GM21619 (cell line): ENCODE data around the gene FGGY.
"Not testable (repeated sequence)": the region's sequence is repeated elsewhere in the genome, so short reads cannot be mapped to it uniquely, and the experiment has no call there.

Experiments
- ATAC-seq: cut with Tn5 transposase; IDR thresholded peaks from one replicate; pipeline ENCODE4 v1.9.1; 2021; ENCODE audit not compliant: unreplicated experiment

Gene FGGY, protein sequence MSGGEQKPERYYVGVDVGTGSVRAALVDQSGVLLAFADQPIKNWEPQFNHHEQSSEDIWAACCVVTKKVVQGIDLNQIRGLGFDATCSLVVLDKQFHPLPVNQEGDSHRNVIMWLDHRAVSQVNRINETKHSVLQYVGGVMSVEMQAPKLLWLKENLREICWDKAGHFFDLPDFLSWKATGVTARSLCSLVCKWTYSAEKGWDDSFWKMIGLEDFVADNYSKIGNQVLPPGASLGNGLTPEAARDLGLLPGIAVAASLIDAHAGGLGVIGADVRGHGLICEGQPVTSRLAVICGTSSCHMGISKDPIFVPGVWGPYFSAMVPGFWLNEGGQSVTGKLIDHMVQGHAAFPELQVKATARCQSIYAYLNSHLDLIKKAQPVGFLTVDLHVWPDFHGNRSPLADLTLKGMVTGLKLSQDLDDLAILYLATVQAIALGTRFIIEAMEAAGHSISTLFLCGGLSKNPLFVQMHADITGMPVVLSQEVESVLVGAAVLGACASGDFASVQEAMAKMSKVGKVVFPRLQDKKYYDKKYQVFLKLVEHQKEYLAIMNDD

DNA sequence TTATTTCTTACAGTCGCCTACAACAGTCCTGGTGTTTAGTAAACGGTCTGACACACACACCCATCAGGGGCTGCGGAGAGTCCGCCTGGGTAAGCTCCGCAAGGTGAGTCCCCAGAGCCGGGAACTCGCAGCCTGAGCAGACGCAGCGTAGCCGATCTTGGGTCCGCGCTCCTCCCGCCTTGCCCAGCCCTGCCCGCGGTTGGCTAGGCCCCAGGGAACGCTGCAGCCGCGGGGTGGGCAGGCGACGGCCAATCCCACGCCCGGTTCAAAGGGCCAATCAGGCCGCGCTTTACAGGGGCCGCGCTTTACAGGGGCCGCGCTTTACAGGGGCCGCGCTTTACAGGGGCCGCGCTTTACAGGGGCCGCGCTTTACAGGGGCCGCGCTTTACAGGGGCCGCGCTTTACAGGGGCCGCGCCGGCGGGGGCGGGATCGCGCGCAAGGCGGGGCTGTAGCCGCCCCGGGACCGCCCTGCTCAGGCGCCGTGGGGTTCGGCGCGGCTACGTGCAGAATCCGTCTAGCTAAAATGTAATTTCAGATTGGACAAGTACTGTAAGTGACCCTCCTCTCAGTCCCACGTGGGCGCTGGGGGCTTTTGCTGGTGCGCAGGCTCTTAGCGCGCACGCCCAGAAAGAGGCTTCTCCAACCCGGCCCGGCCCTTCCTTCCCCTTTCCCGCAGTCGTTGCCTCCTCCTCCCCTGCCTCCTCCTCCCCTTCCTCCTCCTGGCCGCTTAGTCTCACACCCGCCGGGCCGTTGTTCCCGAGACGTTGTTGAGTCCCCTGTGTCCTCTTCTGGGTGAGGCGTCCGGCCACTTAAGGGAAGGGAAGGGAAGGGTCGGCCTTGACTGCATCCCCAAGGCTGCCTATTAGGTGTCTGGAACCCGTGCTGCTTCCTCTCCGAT lies at the start of gene FGGY:
TSS of gene FGGY (plus strand) at position 737 of the 899 bp plus-strand sequence. CDS start 24,456 bp downstream, outside the sequence.
- ATAC-seq: peak; percentile 94

DNA sequence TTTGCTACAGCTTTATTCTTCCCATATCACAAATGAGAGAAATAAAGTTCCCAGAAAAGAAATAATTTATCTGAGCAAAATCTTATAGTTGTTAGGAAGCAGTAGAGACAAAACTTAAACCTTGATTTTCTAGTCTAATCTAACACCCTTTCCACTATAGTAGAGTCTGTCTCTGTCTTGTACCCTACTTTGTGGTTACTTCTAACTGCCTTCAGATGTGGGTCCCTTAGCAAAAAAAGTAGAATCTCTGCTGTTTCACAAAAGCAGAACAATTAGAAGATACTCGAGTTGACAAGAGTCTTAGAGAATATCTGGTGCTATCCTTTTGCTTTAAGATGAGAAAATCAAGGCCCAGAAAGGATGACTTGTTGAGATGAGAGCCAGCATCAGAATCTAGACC lies 48.1 kb upstream of the FGGY start:
- no peak for ATAC-seq

DNA sequence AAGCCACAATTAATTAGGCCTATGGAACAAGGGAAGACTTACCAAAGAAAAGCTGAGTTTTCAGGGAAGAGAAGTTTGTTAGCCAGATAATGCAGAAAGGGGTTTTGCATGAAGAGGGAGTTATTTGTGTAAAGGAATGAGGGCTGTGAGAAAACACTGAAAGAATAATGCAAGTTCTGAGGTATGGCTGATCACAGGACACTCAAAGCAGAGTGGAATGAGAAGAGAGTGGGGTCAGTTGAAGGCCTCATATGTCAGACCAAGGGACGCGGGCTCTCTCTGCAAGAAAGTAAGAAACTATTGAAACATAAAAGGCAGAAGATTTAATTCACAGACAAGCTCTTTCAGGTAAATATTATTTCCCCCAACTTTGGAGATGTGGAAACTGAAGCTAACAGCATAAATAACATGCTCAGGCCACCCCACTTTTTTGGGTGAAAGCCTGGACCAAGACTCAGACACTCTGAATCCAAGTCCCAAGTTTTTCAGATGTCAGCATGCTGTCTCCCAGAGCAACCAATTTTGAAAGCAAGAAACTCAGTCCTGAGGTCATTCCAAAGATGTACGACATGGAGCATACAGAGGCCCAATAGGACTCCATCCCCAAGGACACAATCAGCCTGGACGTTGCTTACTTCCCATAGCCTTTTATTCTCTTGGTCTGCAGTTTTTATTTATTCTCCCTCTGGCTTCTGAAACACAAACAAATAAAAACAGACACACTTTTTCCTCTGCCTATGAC lies 47.3 kb upstream of the FGGY start:
- ATAC-seq: no peak

DNA sequence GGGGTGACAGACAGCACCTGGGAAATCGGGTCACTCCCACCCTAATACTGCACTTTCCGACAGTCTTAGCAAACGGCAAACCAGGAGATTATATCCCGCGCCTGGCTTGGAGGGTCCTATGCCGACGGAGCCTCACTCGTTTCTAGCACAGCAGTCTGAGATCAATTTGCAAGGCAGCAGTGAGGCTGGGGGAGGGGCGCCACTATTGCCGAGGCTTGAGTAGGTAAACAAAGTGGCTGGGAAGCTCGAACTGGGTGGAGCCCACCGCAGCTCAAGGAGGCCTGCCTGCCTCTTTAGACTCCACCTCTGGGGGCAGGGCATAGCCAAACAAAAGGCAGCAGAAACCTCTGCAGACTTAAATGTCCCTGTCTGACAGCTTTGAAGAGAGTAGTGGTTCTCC lies 45.8 kb upstream of the FGGY start:
- ATAC-seq: not testable (repeated sequence)

DNA sequence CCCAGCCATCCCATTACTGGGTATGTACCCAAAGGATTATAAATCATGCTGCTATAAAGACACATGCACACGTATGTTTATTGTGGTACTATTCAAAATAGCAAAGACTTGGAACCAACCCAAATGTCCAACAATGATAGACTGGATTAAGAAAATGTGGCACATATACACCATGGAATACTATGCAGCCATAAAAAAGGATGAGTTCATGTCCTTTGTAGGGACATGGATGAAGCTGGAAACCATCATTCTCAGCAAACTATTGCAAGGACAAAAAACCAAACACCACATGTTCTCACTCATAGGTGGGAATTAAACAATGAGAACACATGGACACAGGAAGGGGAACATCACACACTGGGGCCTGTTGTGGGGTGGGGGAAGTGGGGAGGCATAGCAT lies 40.5 kb upstream of the FGGY start:
- ATAC-seq: not testable (repeated sequence)

DNA sequence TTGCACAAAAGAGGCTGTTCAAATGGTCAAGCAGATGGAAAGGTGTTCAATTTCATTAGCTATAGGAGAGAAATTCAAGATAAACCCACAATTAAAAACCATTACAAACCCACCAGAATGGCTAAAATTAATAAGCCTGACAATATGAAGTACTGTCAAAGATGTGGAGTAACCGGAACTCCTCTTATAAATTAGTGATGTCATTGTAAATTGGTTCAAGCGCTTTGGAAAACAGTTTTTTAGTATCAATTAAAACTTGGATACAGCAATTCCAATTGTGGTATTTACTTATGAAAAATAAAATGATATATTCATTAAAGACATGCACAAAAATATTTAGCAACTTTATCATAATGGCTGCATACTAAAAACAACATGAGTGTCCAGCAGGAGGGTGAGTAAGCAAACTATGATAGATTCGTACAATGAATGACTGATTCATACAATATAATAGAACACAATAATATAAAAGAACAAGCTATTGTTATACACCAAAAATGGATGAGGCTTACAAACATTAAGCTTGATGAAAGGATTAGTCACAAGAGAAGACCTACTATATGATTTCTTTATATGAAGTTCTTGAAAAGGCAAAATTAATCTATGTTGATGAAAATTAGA lies 38.4 kb upstream of the FGGY start:
- ATAC-seq: no peak

DNA sequence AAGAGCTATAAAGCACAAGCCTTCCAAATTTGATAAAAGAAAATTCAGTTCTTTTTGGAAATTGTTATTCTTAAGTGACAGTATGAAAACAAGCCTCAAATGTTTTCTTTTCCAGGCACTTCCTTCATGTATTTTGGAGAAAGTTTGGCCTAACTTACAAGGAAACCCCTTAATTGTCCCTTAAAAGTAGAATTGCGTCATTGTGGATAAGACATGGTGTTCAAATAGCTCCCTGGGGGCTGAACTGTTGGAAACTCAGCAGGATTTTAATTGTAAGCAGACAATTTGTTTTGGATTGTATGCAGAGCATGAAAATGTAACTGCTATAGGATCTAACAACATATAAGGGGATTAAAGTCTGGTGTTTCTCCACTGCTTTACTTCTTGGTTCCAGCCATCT lies 35.4 kb upstream of the FGGY start:
- ATAC-seq: no peak

DNA sequence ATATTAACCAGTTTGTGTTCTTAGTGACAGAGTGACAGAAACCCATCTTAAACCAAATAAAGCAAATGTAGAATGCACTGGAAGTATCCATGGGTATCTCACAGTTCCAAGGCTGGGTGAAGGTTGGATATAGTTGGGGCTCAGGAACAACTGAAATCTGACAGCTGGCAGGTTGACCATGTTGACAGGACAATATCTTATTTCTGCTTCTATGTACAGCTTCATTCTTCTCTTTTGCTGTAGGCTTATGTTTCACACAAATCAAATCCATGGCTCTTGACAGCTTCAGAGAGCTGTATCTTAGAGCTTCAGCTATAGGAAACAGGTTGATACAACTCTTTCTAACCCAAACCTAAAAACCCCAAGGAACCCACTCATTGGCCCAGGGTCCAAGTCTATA lies 34.3 kb upstream of the FGGY start:
- ATAC-seq: no peak

DNA sequence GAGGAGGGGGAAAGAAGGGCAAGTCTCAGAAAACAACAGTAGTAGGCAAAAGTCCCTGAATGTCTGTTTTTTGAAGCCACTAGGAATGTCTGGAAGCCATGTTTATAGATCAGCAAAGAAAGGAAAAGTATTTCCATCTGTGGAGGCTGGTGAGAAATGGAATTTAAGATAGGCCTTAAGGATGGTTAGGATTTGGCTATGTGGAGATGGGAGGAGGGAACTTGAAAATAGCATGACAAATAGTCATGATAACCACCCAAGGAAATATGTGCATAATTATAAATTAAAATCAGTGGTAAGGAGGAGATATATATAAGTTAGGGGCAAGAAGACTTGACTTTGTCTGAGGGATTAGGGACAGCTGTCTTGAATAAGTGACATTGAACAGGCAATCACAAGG lies 33.8 kb upstream of the FGGY start:
- ATAC-seq: no peak

DNA sequence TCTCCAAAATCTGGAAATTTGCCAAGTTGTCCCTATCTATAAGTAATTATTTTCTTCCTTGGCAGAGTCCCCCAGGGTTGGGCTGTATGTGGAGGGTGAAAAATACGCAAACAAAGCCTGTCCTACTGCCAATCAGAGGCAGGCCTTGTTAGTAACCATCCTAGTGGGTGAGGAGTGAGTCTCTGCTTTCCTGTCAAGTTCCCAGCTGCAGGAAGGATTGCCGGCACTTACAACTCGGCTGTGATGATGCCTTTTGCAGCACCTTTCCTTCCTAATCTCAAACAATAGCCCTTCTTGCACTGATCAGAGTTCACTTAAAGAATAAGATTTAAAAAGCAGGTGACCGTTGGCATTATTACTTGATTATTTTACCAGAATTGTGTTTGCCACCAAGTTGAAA lies 31.3 kb upstream of the FGGY start:
- no peak for ATAC-seq

DNA sequence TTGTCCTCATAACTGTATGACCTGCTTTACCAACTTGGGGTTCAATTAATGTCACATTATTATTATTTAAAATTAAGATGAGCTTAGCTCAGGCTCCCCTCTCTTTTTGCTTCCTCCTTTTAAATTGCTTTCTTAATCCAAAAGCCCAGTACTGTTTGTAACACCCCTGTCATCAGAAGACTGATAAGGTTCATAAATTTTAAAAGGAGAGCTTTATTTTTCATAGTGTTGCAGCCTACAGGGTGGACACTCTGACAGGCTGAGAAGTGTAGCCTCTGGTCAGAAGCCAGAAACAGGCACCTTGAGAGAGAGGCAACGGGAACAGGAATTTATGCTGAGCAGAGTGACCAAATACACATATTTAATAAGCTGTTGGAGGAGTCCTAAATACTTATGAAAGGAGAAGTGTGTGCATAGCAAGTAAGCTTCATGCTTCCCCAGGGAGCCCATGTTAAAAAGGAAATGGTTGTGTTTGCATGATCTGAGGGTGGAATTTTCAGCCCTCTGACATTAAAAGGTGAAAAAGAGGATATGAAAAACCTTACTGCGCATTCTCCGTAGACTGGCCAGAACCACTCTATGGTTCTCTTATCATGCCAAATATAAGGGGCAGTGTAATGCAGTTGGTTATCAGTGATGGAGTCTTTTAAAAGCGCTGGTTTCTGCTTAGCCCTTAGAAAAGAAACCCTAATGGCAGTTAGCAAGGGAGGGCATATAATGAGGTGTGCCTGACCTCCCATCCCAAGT lies 30.5 kb upstream of the FGGY start:
- peak; percentile 81 for ATAC-seq

DNA sequence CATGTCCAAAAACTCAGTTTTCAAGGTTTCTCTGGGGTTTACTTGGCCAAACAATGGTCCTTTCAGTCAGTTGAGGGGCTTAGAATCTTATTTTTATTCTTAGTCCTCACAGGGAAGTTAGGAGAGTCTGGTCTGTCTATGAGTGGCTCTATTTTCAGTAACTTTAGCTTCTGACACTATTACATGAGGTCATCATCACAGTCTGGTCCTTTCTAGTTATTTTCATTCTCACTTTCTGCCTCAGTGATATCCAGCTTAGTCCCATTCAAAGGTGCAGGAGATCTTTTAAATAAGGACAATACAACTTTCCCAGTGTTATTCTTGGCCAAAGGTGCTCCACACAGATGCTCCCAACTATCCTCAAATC lies 30.0 kb upstream of the FGGY start:
- ATAC-seq: peak; percentile 47

DNA sequence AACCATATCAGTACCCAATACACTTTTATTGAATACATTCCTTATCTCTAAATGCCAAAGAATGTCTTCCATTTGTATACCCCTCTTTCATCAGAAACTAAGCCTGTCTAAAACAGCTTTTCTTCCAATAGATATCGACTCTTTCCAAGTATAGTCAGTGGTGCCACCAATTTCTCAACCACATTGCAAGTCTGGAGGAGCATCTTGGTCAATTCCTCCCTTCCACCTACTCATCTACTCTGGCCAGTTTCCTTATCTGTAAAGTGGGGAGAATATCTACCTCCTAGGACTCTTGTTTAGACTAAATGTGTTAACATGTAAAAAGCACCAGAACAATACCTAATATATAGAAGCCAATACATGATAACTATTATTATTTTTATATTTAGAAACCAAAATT lies 28.5 kb upstream of the FGGY start:
- ATAC-seq: no peak

DNA sequence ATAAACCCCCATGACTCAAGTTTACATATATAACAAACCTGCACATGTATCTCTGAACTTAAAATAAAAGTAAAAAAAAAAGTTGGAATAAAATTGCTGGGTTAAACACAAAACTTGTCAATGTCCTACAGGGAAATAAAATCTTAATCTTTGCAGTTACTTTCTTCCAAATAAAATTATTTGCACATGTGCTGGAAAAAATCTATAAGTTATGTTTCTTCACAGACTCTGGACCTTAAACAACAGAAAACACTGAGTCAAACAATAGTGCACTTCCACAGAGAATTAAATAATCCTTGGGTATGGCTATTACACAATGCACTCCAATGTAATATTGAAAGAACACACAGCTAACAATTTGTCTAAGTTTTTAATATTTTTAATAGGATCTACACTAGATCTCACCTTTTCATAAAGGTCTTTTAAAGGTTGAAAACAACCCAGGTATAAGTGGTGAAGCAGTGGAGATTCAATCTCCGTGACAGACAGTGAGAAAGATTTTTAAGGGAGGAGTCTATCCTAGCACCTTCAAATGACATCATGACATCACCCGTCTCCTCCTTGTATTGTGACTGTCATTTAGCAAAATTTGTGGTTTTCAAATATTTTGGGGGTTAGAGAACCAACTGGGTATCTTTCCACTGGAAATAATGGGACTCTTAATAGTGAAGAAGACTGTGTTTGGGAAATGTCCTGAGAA lies 25.2 kb upstream of the FGGY start:
- ATAC-seq: peak; percentile 26

DNA sequence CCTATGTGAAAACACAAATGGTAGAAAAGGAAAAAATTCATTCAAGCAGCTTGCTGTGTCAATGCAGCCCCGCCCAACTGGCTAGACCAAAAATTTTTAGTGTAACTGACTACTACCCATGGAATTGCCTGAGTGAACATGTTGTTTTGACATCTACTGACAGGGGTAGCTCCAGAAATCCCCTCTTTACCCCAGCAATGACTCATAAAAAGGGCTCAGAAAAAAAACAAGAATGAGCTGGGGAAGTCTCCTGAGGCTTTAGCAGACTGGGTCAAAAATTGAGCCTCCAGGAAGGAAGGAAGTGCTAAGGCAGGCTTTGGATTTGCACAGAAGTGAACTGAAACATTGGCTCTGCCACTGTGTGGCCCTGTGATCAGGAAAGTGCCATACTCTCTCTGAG lies 24.4 kb upstream of the FGGY start:
- ATAC-seq: peak; percentile 80

DNA sequence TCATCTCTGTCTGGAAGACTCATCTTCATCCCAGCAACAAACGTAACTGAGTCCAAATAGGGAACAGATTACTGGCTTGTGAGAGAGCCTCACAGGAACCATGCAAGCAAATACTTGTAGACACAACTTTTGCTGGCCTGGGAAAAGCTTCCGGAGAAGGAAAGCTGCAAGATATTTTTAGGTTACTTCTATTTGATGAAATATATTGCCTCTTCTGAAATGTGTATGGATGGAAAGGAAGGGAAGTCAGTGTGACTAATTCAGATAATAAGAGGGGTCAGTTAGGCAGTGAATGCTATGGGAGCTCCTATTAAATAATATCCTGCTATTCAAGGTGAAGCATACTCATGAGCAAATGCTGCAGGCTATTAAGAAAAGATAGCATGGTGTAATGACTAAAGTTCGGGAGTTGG lies 20.4 kb upstream of the FGGY start:
- ATAC-seq: no peak

DNA sequence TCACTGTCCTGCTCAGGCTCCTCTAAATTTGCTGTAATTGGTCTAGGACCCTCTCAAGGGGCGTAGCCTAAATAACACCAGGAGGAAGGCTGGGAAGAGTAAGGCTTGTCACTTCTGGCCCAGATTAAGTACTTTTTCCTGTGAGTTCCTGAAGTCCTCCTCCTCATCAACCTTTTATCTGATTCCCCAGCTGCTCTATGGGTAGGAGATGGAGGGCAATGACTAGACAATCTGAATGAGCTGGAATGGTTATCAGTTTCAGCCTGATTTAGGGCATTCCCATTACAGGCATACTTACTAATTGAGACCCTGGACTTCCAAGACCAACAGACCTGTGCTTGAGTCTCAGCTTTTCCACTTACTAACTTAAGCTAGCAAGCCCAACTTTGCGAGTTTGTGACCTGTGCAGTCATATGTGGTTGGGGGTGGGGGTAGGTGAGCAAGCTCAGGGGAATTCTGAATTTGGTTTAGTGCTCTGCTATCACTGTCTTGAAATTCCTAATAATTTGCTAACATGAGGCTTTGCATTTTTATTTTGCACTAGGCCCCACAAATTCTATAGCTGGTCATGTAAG lies 18.0 kb upstream of the FGGY start:
- ATAC-seq: no peak

DNA sequence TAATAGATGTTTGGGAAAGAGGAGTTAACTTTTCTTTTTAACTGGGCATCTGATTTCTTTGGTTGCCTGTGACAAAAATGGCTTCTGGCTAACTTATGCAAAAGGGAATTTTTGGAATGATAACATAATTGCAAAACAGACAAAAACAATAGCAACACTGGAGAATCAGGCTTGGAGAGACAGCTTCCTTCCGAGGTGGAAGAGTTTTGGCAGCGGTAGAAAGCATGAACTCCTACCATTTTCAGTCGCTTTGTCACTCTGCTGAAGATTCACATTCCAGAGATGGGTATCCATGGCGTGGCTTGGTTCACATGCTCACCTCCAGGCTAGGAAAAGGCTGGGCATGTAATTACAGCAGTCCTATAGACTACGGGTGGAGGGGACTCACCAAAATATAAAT lies 17.2 kb upstream of the FGGY start:
- ATAC-seq: no peak

DNA sequence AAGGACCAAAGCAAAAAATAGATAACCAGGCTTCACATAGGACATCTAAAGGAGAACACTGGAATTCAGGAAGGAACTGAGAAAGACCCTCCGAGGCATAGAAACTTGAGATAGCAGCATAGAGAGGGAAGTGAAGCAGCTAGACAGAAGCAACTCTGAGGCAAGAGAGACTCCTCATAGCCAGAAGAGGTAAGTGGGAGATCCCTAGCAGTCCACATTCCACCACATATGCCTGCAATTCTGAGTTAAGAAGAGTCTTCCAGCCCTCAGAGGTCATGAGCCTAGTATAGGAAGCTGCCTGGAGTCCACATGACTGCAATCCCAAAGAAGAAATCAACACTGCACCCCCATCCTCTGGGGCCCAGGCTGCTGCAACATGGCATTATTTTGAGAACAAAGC lies 13.9 kb upstream of the FGGY start:
- no peak for ATAC-seq
